Activated T-cell treated with anti-CD3 and anti-CD28 coated beads, Interleukin-2, amount 50 U/mL, for 1 hour (primary cell): ENCODE data around the gene SEMA3D.

Source experiments
- DNase-seq: peaks from one replicate; pipeline ENCODE4 v3.0.0-alpha.2; 2020

SEMA3D gene

DNA sequence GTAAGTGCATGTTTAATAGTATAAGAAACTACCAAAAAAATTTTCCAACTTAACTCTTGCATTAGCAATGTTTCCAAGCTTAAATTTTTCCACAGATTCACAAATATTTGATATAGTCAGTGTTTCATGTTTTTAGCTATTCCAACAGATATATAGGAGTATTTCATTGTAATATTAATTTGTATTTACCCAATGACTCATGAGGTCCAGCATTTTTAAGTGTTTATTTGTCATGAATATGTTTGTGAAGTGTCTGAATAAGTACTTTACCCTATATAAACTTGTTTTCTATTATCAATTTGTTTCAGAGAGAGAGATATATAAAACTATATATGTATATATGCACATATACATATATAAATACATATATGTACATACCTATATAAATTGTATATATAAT, 71.0 kb downstream of the SEMA3D start:
- no peak for DNase-seq

DNA sequence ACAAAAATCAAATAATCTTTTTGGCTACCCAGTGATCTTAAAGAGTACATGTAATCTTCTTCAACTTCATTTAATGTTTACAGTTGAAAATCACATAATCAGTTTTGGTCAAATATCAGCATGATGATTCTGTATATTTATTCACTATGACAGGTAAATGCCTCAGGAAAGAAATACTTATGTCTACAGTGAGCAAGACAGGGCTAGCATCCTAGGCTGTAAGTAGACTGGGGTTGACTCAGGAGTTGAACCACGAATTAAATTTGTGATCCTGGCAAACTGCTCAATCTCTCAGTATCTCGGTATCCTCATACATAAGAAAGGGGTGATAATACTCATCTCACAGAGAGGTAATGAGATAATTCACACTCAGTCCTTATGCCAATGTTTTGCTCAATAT, 71.8 kb downstream of the SEMA3D start:
- no peak for DNase-seq

DNA sequence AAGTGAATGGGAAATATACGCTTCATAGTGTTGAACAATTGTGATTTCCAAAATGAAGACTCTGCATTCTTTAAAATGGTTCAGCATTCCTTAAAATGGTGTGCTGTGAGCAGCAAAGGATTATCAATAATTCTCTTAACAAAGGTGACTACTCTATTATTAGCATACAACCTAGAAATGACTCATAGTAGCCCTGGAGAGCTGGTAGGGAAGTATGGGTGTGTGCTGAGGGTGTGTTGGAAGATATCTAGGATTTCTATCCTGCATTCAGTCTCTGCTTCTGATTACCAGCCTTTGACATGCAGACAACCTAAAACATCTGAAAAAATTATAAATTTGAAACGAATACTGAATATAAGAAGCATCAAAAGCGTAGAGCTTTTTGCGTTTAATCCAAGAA, 72.5 kb downstream of the SEMA3D start:
- no peak for DNase-seq

DNA sequence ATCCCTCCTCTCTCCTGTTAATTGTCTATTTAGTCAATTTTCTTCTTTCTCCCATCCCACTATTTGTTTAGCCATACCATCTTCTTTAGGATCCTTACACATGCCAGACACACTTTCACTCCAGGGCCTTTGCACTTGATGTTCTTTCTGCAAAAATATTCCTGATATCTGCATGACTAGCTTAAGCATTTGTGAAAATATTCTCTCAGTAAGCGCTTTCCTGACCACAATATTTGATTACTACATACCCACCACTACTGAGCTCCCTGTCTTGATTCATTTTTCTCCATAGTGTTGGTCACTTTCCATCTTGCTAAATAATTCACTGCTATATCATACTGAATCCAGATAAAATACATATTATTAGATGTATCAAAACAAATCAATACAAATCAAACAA, 75.1 kb downstream of the SEMA3D start:
- DNase-seq, result no peak

DNA sequence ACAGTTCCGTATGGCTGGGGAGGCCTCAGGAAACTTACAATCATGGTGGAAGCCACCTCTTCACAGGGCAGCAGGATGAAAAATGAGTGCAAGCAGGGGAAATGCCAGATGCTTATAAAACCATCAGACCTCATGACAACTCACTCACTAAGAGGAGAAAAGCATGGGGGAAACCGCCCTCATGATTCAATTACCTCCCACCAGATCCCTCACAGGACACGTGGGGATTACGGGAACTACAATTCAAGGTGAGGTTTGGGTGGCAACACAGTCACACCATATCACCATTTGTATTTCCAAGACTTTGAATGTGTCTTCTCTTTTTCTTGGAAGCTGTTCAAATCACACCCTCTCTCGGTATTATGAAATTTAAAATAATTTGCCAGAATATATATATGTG, 80.1 kb downstream of the SEMA3D start:
- DNase-seq, result no peak

DNA sequence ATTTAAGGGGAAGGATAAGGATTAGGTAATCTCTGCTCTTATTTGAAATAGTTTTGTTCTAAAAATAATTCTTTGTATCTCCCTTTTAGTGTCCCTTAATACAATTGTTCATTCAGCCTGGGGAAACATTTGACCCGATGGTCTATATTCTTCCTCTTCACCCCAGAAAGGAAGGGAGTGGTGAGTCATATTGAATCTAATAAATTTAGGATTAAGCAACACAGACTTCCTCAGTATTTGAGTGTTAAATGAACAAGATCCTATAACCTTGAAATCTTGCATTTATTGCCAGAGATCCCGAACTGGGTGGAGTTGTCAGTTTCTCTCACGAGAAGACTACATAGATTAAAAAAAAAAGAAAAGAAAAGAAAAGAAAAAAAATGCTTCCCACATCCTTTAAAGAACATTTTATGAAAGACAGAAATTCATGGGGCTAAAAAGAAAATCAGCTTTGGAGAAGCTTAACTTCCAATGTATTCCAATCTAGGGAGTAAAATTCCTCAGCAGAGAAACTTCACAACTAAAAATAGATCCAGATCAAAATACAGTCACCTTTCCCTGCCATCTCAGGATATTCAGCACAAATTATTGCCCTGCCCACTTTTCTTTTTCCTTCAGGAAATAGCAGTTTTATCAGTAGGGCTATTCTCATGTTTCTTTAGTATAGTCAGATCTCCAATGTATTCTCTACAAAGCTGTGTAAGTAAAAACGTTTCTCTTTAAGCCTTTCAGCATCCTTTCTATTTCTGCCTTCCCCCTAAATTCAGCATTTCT, 82.2 kb downstream of the SEMA3D start:
- no peak for DNase-seq

DNA sequence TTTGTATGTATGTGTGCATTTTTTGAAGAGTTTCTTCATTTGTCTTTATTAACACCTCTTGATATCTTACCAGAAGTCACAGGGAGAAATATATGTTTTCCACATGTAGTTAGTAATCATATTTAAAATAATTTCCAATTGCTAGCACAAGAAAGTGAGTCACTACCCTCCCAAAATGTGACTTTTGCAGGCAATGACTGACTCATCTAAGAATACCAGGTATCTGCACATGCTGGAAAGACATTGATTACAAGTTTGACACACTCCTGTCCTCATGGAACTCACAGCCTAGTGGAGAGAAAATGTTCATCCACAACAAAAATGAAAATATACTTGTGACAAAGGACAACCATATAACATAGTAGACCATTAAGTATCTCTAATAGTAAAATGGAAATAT, 82.9 kb downstream of the SEMA3D start:
- no peak for DNase-seq

DNA sequence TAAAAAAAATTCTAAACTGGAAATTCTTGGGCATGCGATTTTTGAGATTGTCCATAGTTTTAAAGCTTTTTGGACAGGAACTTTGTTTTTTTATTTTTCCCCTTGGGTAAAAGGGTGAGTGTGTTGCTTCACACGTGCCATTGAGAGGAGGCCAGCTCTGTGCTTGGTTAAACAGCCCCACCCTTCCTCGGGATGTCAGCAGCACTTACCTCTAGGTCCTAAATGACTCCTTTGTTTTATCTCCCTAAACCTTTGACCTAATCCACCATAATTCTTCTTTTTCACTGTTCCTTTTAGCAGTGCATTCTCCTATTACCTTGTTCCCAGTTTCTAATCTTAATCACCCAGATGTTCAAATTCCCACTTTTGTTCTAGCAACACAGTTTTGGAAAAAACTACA, 83.5 kb downstream of the SEMA3D start:
- no peak for DNase-seq

DNA sequence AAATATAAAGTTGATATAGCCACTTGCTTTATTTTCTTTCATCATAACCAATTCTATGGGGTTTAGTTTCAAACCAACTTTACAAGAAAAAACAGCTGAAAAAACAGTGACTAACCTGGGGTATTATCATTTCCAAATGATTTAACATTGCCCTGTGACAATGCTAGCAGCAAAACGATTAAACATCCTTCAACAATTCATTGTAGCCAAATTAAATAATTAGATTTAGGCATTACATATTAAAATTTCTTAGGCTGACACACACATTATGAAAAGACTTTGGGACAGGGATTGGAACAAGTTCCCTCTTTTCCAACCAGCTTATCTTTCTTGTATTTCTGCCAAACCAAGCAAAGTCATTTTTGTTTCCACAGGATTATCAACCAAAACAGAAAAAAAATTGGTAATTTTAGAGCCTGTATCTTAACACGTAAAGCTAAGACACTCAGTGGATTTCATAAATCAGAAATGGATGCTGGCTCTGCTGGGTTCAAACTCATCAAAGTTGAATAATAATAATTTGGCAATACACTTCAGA, 84.0 kb downstream of the SEMA3D start:
- DNase-seq, result no peak

DNA sequence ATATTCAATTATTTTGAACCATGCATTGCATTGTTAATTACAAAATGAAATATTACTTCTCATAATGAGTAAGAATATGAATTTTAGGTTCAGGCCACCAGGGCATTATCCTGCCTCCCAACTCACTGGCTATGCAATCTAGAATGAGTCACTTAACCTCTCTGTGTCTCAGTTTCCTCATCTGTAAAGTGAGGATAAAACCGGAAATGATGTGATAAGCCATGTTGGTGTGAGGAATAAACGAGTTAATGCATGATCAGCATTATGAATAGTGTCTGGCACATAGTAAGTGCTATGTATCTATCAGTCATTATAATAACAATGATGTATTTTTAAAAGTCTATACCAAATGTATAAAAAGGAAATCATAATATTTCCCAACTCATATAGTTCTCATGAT, 85.5 kb downstream of the SEMA3D start:
- DNase-seq, result no peak

DNA sequence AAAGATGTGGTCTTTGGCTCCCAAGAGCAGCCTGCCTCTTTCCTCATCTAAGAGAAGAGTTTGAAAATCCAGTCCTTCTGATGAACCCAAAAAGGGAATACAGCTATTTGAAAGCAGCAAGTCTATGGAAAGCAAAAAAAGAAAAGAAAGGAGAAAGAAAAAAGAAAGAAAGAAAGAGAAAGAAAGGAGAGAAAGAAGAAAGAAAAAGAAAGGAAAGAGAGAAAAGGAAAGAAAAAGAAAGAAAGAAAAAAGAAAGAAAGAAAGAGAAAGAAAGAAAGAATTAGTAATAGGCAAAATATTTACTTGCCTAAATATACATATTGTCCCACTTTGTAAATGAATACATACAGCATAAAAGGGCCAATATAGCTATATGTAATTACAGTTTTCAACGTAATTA, 89.0 kb downstream of the SEMA3D start:
- DNase-seq, result no peak

DNA sequence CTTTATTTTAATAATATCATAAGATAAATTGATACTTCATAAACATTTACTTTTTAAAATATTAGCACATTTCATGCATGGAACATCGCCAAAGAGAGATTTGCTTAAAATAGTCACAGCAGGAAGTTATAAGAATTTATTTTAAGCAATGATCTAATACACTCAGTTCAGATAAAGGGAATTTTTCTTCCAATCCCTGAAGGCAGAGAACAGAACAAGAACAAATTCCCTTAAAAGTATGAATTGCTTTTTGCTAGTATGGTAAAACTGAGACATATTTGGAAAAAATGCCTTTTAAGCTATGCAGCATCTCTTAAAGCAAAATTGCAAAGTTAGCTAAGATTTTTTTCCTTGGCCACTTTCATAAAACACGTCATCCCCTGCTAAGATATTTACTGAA, 91.0 kb downstream of the SEMA3D start:
- no peak for DNase-seq

DNA sequence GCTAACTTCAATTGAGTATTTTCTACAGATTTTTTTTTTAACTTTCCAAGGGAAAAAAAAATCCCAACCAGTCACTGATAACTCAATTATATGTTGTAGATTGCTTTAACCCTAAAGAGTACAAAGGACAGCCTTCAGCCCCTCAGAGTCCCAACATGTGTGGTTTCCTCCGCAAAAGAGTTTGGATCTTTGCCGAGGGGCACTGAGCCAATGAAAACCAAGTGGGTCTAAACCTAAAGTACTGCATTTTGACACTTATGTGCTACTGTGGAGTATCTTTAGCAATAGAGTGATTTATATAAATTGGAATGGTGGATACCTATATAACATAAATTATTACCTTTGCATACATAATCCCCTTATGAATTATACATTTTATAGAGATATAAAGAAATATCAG, 91.5 kb downstream of the SEMA3D start:
- DNase-seq, result no peak

DNA sequence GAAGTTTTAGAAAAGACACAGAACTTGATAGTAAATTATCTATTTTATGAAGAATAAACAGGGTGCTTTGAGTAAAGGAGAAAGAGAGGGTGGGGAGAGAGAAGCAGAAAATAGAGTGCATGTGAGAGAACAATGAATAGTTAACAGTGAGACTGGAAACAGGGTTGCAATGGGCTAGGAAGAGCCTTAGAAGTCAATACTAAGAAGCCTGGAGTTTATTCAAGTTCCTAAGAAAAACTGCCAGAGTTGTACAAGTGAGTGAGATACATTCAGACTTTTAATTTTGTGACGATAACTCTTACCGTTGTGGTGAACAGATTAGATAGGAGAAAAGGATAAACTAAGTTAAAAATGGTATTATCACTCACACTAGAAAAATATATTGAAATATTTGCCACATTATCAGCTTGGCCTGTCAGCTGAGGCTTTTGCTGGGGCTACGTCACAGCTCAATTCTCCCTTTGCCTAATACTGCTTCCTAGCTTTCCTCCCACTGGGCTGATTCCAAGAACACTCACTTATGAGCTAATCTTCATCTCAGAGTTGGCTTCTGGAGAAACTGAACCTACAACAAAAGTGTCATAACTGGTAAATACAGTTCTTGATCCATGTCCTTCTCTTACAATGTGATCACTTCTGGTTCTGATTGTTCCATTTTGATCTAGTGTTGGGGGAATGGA, 92.7 kb downstream of the SEMA3D start:
- DNase-seq, result no peak

DNA sequence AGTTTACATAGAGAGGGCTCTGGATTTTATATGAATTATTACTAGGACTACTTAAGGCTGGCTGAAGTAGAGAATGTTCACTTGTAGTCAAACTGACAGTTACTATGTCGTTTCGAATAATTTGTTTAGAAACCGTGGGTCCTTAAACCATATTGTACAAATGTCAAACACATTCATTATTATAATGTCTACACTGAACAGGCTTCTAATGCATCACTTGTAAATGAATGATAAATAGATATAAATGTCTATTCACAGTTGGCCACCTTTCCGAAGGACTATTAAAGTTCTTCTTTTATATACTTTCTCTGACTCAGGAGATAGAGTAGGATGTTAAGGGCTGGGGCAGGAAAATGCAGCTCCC, 95.3 kb downstream of the SEMA3D start:
- no peak for DNase-seq

DNA sequence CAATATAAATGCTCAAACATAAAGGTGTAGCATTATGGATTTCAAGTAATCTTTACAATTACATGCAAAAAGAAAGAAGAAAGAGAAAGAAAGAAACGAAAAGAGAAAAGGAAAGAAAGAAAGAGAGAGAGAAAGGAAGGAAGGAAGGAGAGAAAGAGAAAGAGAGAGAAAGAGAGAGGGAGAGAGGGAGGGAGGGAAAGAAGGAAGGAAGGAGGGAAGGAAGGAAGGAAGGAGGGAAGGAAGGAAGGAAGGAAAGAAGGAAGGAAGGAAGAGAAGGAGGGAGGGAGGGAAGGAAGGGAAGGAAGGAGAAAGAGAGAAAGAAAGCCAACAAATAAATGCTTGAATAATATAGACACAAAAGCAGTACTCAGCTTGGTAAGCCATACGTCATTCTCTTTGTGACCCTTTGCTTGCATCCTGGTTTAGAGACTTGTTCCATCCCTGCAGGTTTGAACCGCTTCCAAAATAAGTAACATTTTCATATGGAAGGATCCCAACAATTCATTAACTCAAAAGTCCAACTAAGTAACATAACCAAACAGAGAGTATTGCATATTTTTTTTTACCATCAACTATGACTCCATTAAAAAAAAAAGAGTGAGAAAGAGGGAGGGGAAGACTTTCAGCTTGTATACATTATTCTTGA, 95.8 kb downstream of the SEMA3D start:
- no peak for DNase-seq

DNA sequence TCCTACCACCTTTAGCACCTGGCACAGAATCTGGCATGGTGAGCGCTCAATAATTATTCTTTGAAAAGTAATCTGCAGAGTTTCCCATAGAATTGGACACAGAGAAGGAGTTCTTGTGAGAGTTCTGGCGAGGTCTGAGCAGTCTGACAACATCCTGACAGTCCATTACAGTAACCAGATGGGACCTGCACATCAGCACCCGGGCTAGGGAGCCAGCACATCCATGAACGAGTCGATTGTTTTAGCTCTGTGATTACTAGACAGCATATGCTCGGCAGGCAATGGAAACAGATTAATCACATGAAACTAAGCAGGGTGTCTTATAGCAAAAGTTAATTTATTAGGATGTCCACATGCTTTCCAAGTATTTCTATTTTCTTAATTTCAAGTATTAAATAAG, 96.7 kb downstream of the SEMA3D start:
- no peak for DNase-seq

DNA sequence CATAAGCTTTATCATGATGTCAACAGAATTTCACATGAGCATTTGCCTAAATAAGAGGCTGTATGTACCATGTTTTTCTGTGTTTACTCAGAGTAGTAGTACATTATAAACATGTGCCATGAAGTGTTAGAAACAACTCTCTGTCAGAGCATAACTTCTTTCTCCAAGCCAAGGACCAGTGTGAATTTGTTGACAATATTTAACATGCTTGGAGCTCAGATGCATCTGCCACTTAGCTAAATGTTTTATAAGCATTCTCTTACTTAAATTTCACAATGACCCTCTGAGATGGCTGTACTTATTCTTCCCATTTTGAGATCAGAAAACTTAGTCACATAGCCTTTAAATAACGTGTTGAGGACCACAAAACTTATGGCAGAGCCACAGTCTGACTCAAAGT, 105.0 kb downstream of the SEMA3D start:
- DNase-seq, result no peak

DNA sequence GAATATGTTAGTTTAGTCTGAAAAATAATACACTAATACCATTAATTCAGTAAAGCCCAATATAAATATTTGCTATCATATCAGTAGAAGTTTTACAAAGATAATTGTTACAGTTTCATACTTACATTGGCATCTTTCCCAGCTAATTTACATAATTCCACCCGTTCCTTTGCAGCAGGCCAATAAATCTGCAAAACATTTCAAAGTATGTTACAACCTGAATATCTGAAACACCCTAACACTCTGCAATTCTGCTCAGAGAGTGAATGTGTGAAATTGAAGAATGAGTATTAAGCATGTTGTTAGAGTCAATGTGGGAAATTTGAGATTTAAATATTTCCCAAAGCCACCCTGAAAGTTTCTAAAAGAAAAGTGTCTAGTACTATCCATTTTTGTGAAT, 105.5 kb downstream of the SEMA3D start:
- no peak for DNase-seq

DNA sequence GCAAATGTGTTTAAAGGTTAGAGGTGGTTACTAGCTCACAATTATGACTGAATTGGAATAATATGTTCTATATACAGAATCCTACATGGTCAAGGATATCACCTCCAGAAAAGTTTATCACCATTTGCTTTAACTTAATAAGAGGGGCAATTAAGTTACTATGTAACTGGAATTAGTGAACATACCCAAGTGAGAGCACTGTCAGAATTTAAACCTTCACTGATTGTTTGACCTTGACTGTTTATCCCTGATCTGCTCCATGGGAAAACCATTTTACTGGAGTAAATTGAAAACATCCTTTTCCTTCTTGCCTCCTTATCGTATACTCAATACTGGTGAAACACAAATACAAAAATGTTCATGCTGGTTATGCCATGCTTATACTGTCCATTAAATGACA, 107.4 kb downstream of the SEMA3D start:
- DNase-seq, result no peak

DNA sequence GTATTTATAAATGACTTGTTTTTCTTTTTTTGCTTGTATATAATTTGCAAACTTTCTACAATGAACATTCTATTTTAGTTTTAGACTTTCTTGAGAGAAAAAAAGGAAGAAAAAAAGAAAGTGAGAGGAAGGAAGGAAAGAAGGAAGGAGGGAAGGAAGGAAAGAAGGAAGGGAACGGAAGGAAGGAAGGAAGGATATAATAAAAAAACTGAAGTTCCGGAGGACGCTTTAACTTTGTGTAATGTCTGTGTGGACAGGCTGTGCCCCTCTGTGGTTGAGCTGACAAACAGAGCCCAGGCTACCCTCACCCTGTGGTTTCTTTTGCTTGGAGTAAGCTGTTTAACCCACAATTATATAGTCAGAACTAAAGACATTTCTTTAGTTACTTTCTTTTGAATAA, 108.7 kb downstream of the SEMA3D start:
- DNase-seq, result no peak

DNA sequence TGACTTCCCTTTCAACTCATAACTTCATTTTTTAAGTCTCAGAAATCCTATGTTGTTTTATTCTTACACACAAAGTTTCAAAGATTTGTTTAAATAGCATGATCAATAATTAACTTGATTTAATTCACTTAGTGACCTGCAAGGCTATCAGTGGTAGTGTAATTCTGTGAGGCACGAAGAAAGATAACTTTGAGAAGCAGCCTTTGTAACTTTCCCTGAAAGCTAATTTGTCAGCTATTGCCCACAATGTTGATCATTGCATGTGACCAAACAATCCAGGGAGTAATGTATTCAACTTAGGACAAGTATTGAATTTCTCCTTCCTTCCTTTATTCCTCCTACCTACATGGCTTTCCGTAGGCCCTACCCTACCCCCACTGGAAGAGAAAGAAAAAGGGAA, 111.0 kb downstream of the SEMA3D start:
- no peak for DNase-seq

DNA sequence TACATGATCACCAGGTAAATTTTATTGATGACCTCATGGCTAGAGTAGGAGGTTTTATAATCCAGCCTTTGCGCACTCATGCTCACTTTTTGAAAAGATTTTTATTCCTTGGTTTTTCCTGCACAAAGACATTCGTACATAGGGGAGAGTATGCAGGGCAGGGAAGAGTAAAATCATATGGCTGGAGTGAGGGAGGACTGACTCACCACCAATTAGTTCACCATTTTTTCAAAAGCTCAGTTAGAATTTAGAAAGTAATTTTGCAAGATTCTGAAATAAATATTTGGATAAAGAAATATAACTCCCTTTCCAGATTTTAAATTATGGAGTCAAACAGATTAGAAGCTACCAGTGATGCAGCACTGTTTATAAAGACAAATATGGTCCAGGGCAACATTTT, 111.9 kb downstream of the SEMA3D start:
- DNase-seq, result no peak

DNA sequence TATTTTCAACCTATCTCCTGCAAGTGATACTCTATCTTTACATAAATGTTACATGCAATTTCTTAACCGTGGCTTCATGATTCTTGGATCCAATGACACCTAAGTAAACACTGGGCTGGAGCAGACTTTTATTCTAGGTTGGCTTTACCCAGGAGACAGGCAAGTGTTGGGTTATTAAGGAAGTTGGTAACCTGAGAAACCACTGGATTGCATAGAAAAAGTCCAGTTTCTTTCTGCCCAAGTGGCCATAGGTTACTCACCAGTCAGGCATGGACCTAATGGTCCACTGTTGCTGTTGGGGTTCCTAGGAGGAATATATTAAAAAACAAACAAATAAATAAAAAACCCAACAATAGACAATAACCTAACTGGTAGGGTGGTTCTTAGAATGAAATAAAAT, 112.8 kb downstream of the SEMA3D start:
- DNase-seq, result no peak
